Activated naive CD4-positive, alpha-beta T cell treated with anti-CD3 and anti-CD28 coated beads, Interleukin-2, amount 10 ng/mL, durations not matched to agents 5 hours and 36 hours (primary cell): ENCODE data around the gene PPP1R8. TPM values are rescaled to one million over a fixed set of nuclear protein-coding genes. Genes with fewer than 3 reads are reported as not detected.

Source experiments
- total RNA-seq, 2 experiments: library from RNA; stranded (reverse); gene quantifications; one replicate each; pipeline ENCODE4 v1.2.3, GENCODE V29; 2021

PPP1R8 gene
- total RNA-seq = 10 to 100 TPM; 46.5 to 47.4 TPM

GRCh38 chr1:27830621-27831440 is at the start of gene PPP1R8:
Gene PPP1R8, plus strand, starts transcription at chr1:27830782. Its CDS starts 54 bp downstream, at chr1:27830836.

DNA sequence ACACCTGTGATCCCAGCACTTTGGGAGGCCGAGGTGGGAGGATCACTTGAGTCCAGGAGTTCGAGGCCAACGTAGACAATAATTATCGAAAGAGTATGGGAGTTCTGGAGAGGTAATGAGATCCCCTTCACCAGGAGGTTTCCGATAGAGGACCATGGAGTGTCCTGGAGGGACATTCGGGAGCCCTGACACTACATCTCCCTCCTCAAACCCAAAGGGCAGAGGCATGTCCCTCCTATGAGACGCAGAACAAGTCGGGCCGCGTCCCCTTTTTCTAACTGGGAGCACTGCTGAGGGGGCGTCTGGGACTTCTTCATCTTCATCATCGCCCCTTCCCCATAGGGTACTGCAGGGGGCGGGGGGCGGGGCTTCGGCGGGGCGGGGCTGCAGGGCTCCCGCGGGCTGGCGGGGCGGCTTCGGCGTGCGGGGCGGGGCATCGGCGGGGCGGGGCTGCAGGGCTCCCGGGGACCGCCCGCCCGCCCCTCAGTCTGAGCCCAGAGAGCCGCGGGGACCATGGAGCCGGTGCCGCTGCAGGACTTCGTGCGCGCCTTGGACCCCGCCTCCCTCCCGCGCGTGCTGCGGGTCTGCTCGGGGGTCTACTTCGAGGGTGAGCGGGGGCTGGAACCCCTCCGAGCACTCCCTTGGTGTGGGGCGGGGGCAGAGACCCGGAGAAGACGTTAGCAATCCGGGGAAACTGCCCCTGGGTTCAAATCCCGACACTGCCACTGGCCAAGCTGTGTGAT is 41.6 kb downstream of the PPP1R8 start, which contains the start of gene THEMIS2:
THEMIS2 (plus strand) TSS at position 486 of the 743 bp plus-strand sequence; CDS start at position 514, 28 bp downstream.

Other genes starting within 250 kb of the PPP1R8 start
- gene AHDC1, start 226.6 kb upstream of the PPP1R8 start, total RNA-seq = 10 to 100 TPM; 24.6 to 28.9 TPM
- gene FGR, start 195.6 kb upstream of the PPP1R8 start, total RNA-seq = under 1 TPM; 0.23 to 0.24 TPM
- 10 to 100 TPM; 57.2 to 62.7 TPM for gene IFI6, start 158.6 kb upstream of the PPP1R8 start, total RNA-seq
- gene FAM76A, start 104.8 kb upstream of the PPP1R8 start, total RNA-seq = 10 to 100 TPM; 15.5 to 20.1 TPM
- 10 to 100 TPM; 26.0 to 27.9 TPM for gene STX12, start 57.6 kb upstream of the PPP1R8 start, total RNA-seq
- gene THEMIS2, start 41.8 kb downstream of the PPP1R8 start, total RNA-seq = 10 to 100 TPM; 52.3 to 56.8 TPM
- 10 to 100 TPM; 61.5 to 63.9 TPM for gene RPA2, start 83.8 kb downstream of the PPP1R8 start, total RNA-seq
- gene SMPDL3B, start 104.2 kb downstream of the PPP1R8 start, total RNA-seq = 1 to 10 TPM in 1 of 2 experiments, under 1 TPM in 1; 0.76 to 1.0 TPM
- 10 to 100 TPM in 1 of 2 experiments, 1 to 10 TPM in 1; 9.9 to 10.2 TPM for gene XKR8, start 129.2 kb downstream of the PPP1R8 start, total RNA-seq